ENCODE results near the gene MYO5C. TPM values are rescaled to one million over a fixed set of nuclear protein-coding genes. Genes with fewer than 3 reads are reported as not detected.

Gene MYO5C
- total and polyA plus RNA-seq, 2 of the 8 experiments (the other 6 are each of a cell fraction or from before 2014, with no cell fraction given): 8.2 to 26.7 TPM

DNA sequence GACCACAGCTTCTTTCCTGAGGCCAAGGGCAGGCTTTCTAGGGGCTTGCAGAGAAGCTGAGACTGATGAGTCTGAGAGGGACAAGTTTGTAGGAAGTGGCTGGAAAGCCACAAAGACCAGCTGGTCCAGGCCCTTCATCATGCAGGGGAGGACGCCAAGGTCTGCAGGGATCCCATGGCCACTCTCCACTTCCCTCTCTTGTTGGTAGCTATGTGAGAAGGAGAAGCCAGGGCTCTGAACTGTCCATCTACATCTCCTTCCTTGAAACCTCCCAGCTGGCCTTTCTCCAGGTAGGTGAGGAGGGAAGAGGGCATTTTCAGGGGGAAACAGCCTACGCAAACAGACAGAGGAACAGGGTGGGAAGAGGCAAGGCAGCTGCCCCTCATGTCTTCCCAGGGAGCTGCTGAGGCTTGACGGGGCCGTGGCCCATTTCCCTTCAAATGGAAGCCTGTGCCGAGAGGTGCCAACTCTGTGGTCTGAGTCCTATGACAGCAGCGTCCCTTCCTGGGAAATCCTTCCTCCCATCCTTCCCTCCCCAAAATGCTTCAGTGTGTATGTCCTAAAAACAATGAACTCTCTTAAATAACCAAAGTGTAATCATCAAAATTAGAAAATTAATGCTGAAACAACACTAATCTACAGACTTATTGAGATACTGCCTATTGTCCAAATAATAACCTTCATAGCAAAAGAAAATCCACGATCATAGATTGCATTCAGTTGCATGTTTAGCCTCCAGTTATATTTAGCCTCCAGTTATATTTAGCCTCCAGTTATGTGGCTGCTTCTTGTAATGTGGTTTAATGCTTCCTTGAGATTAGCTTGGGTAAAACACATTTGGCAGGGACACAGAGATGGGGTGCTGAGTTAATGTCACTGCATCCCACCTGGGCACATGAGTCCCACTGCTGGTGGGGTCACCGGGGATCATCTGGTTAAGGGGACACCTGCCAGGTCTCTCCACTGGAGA is 140.4 kb downstream of the MYO5C start:
- no peak overlapping the region for H4K8ac ChIP-seq (ENCODE audit: extremely low read depth, insufficient read depth, low read length)
- no peak overlapping the region for H2BK120ac ChIP-seq (replicated peaks; ENCODE audit: low read depth, low read length)
- H3K4me1 ChIP-seq (replicated peaks in 1 of 4; ENCODE audit: control insufficient read depth in 3 of 4, insufficient read depth in 4 of 4, low read length in 3 of 4): no peaks in the 10 kb centered on the region
- peaks cover 0 to 4% of the 10 kb centered on the region in 2 experiments for H4K20me1 ChIP-seq (replicated peaks in 1 of 2; ENCODE audit: control insufficient read depth in 1 of 2, insufficient read depth in 2 of 2, low read length in 2 of 2)
- no peaks in the 10 kb centered on the region for H3K9me3 ChIP-seq (ENCODE audit: insufficient read depth in 2 of 2, low read depth in 1 of 2, low read length in 1 of 2)
- ChIA-PET CTCF (ENCODE audit: partially characterized antibody) (interaction anchor here (0.7 to 4.2 kb wide), 9 partner anchors 8 to 579 kb away, joined by 3 to 27 read pairs (median 3); no protein-coding TSS in a partner anchor), POLR2A (ENCODE audit: partially characterized antibody) (interaction anchor here (0.6 kb wide), 2 partner anchors 69 to 658 kb away, joined by 3 read pairs; no protein-coding TSS in a partner anchor)
- H3K79me1 ChIP-seq (ENCODE audit: low read depth, low read length): no peaks in the 10 kb centered on the region; the same call in 1 of the 2 replicates
- no peak overlapping the region for H3K4me3 ChIP-seq (ENCODE audit: extremely low read depth in 1 of 4, insufficient read depth in 2 of 4, low read depth in 3 of 4, low read length in 4 of 4)
- no peak overlapping the region for H2AFZ ChIP-seq (ENCODE audit: low read length)
- no peak overlapping the region for H3K14ac ChIP-seq (ENCODE audit: insufficient read length)
- H4K5ac ChIP-seq (ENCODE audit: insufficient read length, low read depth, low read length): no peak overlapping the region
- no peak overlapping the region for H4K91ac ChIP-seq (replicated peaks; ENCODE audit: insufficient read length, low read length)
- FAIRE-seq (no peak), DNase-seq (ENCODE audit: low read depth in 1 of 2, low spot score in 2 of 2) (peak in 1 of 2 experiments; percentile 28)
- H3K56ac ChIP-seq (replicated peaks; ENCODE audit: insufficient read length, low read depth, low read length): no peak overlapping the region
- H3K9ac ChIP-seq (replicated peaks in 1 of 4; ENCODE audit: extremely low read depth in 1 of 4, low read depth in 3 of 4, low read length in 3 of 4): no peak overlapping the region
- no peak overlapping the region for H3K27ac ChIP-seq (ENCODE audit: low read depth, low read length)
- no peaks in the 10 kb centered on the region for H3K79me2 ChIP-seq (ENCODE audit: control insufficient read depth in 1 of 2, insufficient read depth in 2 of 2, low read length in 2 of 2)
- no peak overlapping the region for H3K18ac ChIP-seq (ENCODE audit: extremely low read depth, low read length)
- H2BK15ac ChIP-seq (ENCODE audit: low read length): no peak overlapping the region
- no peak overlapping the region; the same call in 1 of the 2 replicates for H2BK5ac ChIP-seq (ENCODE audit: low read depth, low read length)
- no peak overlapping the region for H3K4ac ChIP-seq (replicated peaks; ENCODE audit: insufficient read length, low read depth, low read length)
- no peaks in the 10 kb centered on the region for H3K23me2 ChIP-seq (ENCODE audit: low read depth, low read length)
- no peak overlapping the region for H3K23ac ChIP-seq (ENCODE audit: insufficient read length)
- 82% methylated on average over 8 of the region's 8 CpGs; no CpG with 5 or more reads in 1 of the 2 experiments for WGBS, 2 experiments (ENCODE audit: extremely low coverage in 1 of 2, insufficient coverage in 1 of 2, insufficient read length in 1 of 2, insufficient replicate concordance in 2 of 2, low coverage in 1 of 2, low lambda C conversion rate in 2 of 2, missing lambda C conversion rate in 1 of 2)
- H3K36me3 ChIP-seq (ENCODE audit: control insufficient read depth in 2 of 4, insufficient read depth in 4 of 4, low read length in 3 of 4): peaks cover 0 to 10% (median 0%) of the 10 kb centered on the region in 4 experiments; a peak in 4 of 8 replicates
- H3K27me3 ChIP-seq (replicated peaks in 1 of 4; ENCODE audit: control insufficient read depth in 3 of 4, extremely low read depth in 1 of 4, insufficient read depth in 3 of 4, low read length in 3 of 4): no peaks in the 10 kb centered on the region
- no peak overlapping the region for H3K4me2 ChIP-seq (ENCODE audit: insufficient read depth in 1 of 2, low read depth in 2 of 2, low read length in 2 of 2)
- no peak overlapping the region for H2AK5ac ChIP-seq (ENCODE audit: low read depth, low read length)
- no peak overlapping the region for H2BK12ac ChIP-seq (ENCODE audit: low read depth, low read length)
- H2BK20ac ChIP-seq (ENCODE audit: low read length): no peak overlapping the region
- TF ChIP-seq YY1 (IDR thresholded peaks at IDR 0.05; ENCODE audit: low read depth, low read length): no peak
- no peak for TF ChIP-seq CTCF (IDR thresholded peaks at IDR 0.05; ENCODE audit: control extremely low read depth in 1 of 3, insufficient read depth in 1 of 3, low read depth in 1 of 3, low read length in 3 of 3)
- TF ChIP-seq KDM4A (IDR thresholded peaks at IDR 0.05; ENCODE audit: low read depth, low read length, severe bottlenecking): no peak
- no peak for TF ChIP-seq NANOG (IDR thresholded peaks at IDR 0.05; ENCODE audit: insufficient read depth, low read depth, low read length, poor library complexity, severe bottlenecking)
- no peak for TF ChIP-seq ATF2 (IDR thresholded peaks at IDR 0.05; ENCODE audit: low read length)
- TF ChIP-seq PHF8 (conservative IDR thresholded peaks at IDR 0.05; ENCODE audit: low read depth, low read length): no peak

All from H1 (cell line).